Osteocyte (in vitro differentiated cells): Measurements from ENCODE around the gene ESYT2. TPM values are rescaled to one million over a fixed set of nuclear protein-coding genes. Genes with fewer than 3 reads are reported as not detected.
A peak's percentile ranks its signal among the peaks of the same experiment; 100 is the strongest.

Source experiments
- DNase-seq: peaks from one replicate; pipeline ENCODE4 v3.0.0; 2021; ENCODE audit warnings: mixed read lengths; ENCODE audit not compliant: unreplicated experiment; ENCODE audit errors: extremely low spot score
- H3K27ac Mint-ChIP-seq: one replicate; pipeline ENCODE4 v1.8.0; 2021; ENCODE audit warnings: mild to moderate bottlenecking, mixed read lengths; ENCODE audit not compliant: unreplicated experiment
- H3K27me3 Mint-ChIP-seq: one replicate; pipeline ENCODE4 v1.8.0; 2021; ENCODE audit warnings: mixed read lengths; ENCODE audit not compliant: unreplicated experiment
- H3K36me3 Mint-ChIP-seq: one replicate; pipeline ENCODE4 v1.8.0; 2021; ENCODE audit warnings: mixed read lengths; ENCODE audit not compliant: unreplicated experiment
- H3K4me1 Mint-ChIP-seq: one replicate; pipeline ENCODE4 v1.8.0; 2021; ENCODE audit warnings: mixed read lengths; ENCODE audit not compliant: unreplicated experiment
- H3K4me3 Mint-ChIP-seq: one replicate; pipeline ENCODE4 v1.8.0; 2021; ENCODE audit warnings: mild to moderate bottlenecking, moderate library complexity, mixed read lengths; ENCODE audit not compliant: unreplicated experiment
- H3K9me3 Mint-ChIP-seq: one replicate; pipeline ENCODE4 v1.8.0; 2021; ENCODE audit warnings: mixed read lengths; ENCODE audit not compliant: unreplicated experiment
- CTCF ChIP-seq: fragments of 200-600 bp; sonication (generic); IDR thresholded peaks from 2 replicates; pipeline ENCODE4 v1.5.0; 2021; ENCODE audit warnings: antibody characterized with exemption, mild to moderate bottlenecking, moderate library complexity
- total RNA-seq: library from RNA; stranded (reverse); gene quantifications from 2 replicates; pipeline ENCODE4 v1.2.1, GENCODE V29; 2021

The ESYT2 gene
- total RNA-seq, 1 donor from 2014 or later = 146 TPM

- H3K27me3 Mint-ChIP-seq = no peaks in the 10 kb centered on the region
- H3K4me1 Mint-ChIP-seq = peaks cover 83% of the 10 kb centered on the region
- H3K4me3 Mint-ChIP-seq = no peak overlapping the region
- no peak for TF ChIP-seq CTCF
- peaks cover 38% of the 10 kb centered on the region for H3K36me3 Mint-ChIP-seq
- H3K27ac Mint-ChIP-seq = peak overlapping the region; percentile 47
- no peaks in the 10 kb centered on the region for H3K9me3 Mint-ChIP-seq
- no peak for DNase-seq
Measured at GRCh38 chr7:158808126-158808525, 21.2 kb downstream of the ESYT2 start.

- H3K36me3 Mint-ChIP-seq = peaks cover 40% of the 10 kb centered on the region
- H3K4me3 Mint-ChIP-seq = no peak overlapping the region
- H3K9me3 Mint-ChIP-seq = no peaks in the 10 kb centered on the region
- H3K27ac Mint-ChIP-seq = peak overlapping the region; percentile 59
- no peak for DNase-seq
- TF ChIP-seq CTCF = no peak
- no peaks in the 10 kb centered on the region for H3K27me3 Mint-ChIP-seq
- H3K4me1 Mint-ChIP-seq = peaks cover 82% of the 10 kb centered on the region
Measured at GRCh38 chr7:158805937-158806336, 23.4 kb downstream of the ESYT2 start.

- Mint-ChIP-seq H3K4me3 (no peak overlapping the region), H3K9me3 (no peaks in the 10 kb centered on the region), H3K27ac (peak overlapping the region; percentile 78), H3K4me1 (peaks cover 83% of the 10 kb centered on the region), H3K36me3 (peaks cover 40% of the 10 kb centered on the region), H3K27me3 (no peaks in the 10 kb centered on the region)
- no peak for DNase-seq
- TF ChIP-seq CTCF = no peak
Measured at GRCh38 chr7:158805414-158805813, 23.9 kb downstream of the ESYT2 start.

GRCh38 chr7:158804335-158804734, 25.0 kb downstream of the ESYT2 start:
- DNase-seq = no peak
- Mint-ChIP-seq H3K27ac (peak overlapping the region; percentile 78), H3K4me1 (peaks cover 80% of the 10 kb centered on the region), H3K9me3 (no peaks in the 10 kb centered on the region), H3K27me3 (no peaks in the 10 kb centered on the region), H3K36me3 (peaks cover 31% of the 10 kb centered on the region), H3K4me3 (no peak overlapping the region)
- no peak for TF ChIP-seq CTCF

- peaks cover 29% of the 10 kb centered on the region for H3K36me3 Mint-ChIP-seq
Measured at GRCh38 chr7:158803367-158803969, 25.8 kb downstream of the ESYT2 start.

More at GRCh38 chr7:158803367-158803969, 25.8 kb downstream of the ESYT2 start:
- Mint-ChIP-seq H3K9me3 (no peaks in the 10 kb centered on the region), H3K27me3 (no peaks in the 10 kb centered on the region), H3K4me1 (peaks cover 83% of the 10 kb centered on the region), H3K27ac (peak overlapping the region; percentile 98), H3K4me3 (no peak overlapping the region)
- TF ChIP-seq CTCF = no peak
- DNase-seq = no peak
